Naive B cell (primary cell): ENCODE results near the gene SIGLEC7. TPM values are rescaled to one million over a fixed set of nuclear protein-coding genes. Genes with fewer than 3 reads are reported as not detected.

Source experiments
- ATAC-seq, 2 donors: fragments of 150-1000 bp; cut with Tn5 transposase; 2 replicates each; pipeline ENCODE4 v1.10.0; 2021; ENCODE audit warnings: low read depth in 2 of 2, mild to moderate bottlenecking in 2 of 2, moderate library complexity in 2 of 2
- DNase-seq: peaks from one replicate; pipeline ENCODE4 v3.0.0; 2022
- H3K27ac Mint-ChIP-seq, 6 donors: one replicate each; pipeline ENCODE4 v1.8.0; 2020 to 2022; ENCODE audit warnings: mild to moderate bottlenecking in 6 of 6, mixed read lengths in 6 of 6, moderate library complexity in 5 of 6, inconsistent platforms in 2 of 6
- H3K27me3 Mint-ChIP-seq, 3 donors: one replicate each; pipeline ENCODE4 v1.8.0; 2021 to 2022; ENCODE audit warnings: mixed read lengths in 3 of 3, mild to moderate bottlenecking in 1 of 3
- H3K36me3 Mint-ChIP-seq, 2 donors: one replicate each; pipeline ENCODE4 v1.8.0; 2020 to 2022; ENCODE audit warnings: mixed read lengths in 2 of 2, inconsistent platforms in 1 of 2, mild to moderate bottlenecking in 1 of 2
- H3K4me1 Mint-ChIP-seq, 3 donors: one replicate each; pipeline ENCODE4 v1.8.0; 2020 to 2022; ENCODE audit warnings: mixed read lengths in 3 of 3, inconsistent platforms in 1 of 3, mild to moderate bottlenecking in 1 of 3, moderate library complexity in 1 of 3
- H3K4me3 Mint-ChIP-seq, 8 donors: one replicate each; pipeline ENCODE4 v1.8.0; 2020 to 2022; ENCODE audit warnings: mild to moderate bottlenecking in 8 of 8, mixed read lengths in 8 of 8, moderate library complexity in 8 of 8, inconsistent platforms in 2 of 8
- H3K9me3 Mint-ChIP-seq, 7 donors: one replicate each; pipeline ENCODE4 v1.8.0; 2020 to 2022; ENCODE audit warnings: mixed read lengths in 7 of 7, mild to moderate bottlenecking in 5 of 7, inconsistent platforms in 2 of 7, moderate library complexity in 1 of 7
- polyA plus RNA-seq, 6 donors: library from polyadenylated mRNA; unstranded; fragments of 300-500 nt; fragmentation: Illumina TruSeq; gene quantifications; one replicate each; pipeline ENCODE4 v1.2.3, GENCODE V29; 2021; ENCODE audit warnings: low read depth in 6 of 6

The SIGLEC7 gene
- polyA plus RNA-seq, 6 donors from 2014 or later = 0.22 to 0.32 (median 0.23) TPM; not detected in 3

DNA sequence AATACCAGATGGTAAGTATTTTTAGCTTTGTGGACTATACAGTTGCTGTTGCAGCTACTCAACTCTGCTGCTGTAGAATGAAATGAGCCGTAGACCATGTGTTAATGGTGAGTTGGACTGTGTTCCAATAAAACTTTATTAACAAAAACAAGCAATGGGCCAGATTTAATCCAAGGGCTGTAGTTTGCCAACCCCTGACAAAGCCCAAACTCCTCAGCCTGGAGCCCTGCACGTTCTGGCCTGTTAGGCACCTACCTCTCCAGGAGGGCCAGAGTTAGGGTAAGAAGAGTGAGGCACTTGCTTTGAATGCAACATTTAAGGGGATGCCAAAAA lies 46.1 kb downstream of the SIGLEC7 start:
- peak overlapping the region in 1 of 6 donors; percentile 75 for H3K27ac Mint-ChIP-seq
- peaks cover 0 to 8% (median 5%) of the 10 kb centered on the region in 3 donors for H3K4me1 Mint-ChIP-seq
- DNase-seq (no peak), ATAC-seq (no peak)
- H3K36me3 Mint-ChIP-seq = peaks cover 0 to 9% of the 10 kb centered on the region in 2 donors
- no peak overlapping the region for H3K4me3 Mint-ChIP-seq
- peaks cover 10 to 45% (median 22%) of the 10 kb centered on the region in 3 donors for H3K27me3 Mint-ChIP-seq
- H3K9me3 Mint-ChIP-seq = no peaks in the 10 kb centered on the region

DNA sequence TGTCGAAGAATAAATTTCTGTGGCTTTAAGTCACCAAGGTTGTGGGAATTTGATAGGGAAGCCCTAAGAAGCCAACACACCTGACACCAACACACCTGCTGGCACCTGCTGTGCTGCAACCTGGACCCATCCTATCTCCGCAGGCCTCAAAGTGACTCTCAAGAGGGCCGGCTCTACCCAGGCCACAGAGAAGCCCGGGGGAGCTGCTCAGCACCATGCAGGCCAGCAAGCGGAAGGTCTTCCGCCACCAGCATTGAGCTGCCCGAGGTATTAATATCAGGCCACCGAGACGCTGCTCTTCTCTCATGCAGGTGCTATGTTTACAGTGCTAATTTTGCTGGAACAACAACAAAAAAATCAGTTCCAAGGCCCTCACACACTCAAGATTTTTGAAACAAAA lies 50.6 kb downstream of the SIGLEC7 start:
- Mint-ChIP-seq H3K27ac (no peak overlapping the region), H3K4me3 (no peak overlapping the region), H3K27me3 (peaks cover 0 to 17% (median 7%) of the 10 kb centered on the region in 3 donors), H3K9me3 (no peaks in the 10 kb centered on the region), H3K36me3 (no peaks in the 10 kb centered on the region), H3K4me1 (no peaks in the 10 kb centered on the region)
- ATAC-seq = no peak
- DNase-seq = no peak

DNA sequence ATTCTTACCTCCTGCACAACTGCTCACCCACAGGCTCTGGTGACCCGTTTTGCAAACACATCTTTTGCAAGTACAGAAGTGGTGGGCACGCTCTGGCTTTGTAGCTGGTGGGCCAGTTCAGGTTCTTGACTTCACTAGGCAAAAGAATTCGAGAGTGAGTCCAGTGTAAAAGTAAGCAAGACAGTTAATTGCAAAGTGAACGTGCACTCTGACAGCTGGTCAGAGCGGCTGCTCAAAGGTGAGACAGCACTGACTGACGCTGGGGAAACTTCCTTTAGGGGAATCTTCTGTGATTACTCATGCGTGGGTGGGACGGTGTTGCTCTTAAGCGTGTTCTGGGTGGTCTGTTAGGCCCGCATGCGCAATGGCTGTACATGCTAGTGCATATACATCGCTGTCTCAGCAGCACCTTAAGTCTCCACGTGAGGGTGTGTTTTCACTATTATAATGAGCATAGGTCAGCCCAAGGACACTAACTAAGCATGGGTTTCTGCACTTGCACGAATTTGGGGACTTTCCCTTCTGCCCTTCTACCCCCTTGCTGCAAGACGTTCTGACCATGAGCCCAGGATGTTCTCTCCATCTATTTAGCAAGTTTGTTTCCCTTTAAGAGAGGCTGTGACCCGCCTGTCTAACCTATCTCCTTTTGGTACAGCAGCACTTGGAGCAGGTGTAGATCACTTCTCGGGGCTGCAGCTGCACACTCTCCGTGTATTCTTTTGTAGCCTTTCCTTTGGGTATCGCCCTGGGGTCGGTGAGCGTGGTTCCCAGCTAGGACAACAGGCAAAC lies 52.6 kb downstream of the SIGLEC7 start:
- H3K4me3 Mint-ChIP-seq = no peak overlapping the region
- no peak for DNase-seq
- H3K27ac Mint-ChIP-seq = no peak overlapping the region

DNA sequence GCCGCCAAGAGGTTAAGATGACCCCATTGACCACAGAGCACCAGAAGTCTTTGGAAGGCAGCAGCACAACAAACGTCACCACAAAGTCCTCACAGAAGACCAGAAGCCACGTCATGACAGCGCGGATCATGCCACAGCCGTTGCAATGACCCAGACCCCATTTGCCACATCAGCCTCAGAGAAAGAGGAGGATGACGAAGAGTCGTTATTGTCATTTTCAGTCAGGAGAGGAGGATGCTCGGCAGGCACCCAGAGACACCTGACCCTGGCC lies 53.1 kb downstream of the SIGLEC7 start:
- H3K4me1 Mint-ChIP-seq = no peaks in the 10 kb centered on the region
- no peaks in the 10 kb centered on the region for H3K9me3 Mint-ChIP-seq
- H3K36me3 Mint-ChIP-seq = no peaks in the 10 kb centered on the region
- H3K27me3 Mint-ChIP-seq = peaks cover 10 to 23% (median 11%) of the 10 kb centered on the region in 3 donors
- no peak overlapping the region for H3K4me3 Mint-ChIP-seq
- no peak for DNase-seq
- no peak for ATAC-seq
- no peak overlapping the region for H3K27ac Mint-ChIP-seq

More for the DNA sequence above, 52.6 kb downstream of the SIGLEC7 start:
- H3K27me3 Mint-ChIP-seq = peaks cover 4 to 17% (median 11%) of the 10 kb centered on the region in 3 donors
- no peaks in the 10 kb centered on the region for H3K9me3 Mint-ChIP-seq
- H3K36me3 Mint-ChIP-seq = no peaks in the 10 kb centered on the region
- ATAC-seq = peak; percentile 86 to 92
- no peaks in the 10 kb centered on the region for H3K4me1 Mint-ChIP-seq

DNA sequence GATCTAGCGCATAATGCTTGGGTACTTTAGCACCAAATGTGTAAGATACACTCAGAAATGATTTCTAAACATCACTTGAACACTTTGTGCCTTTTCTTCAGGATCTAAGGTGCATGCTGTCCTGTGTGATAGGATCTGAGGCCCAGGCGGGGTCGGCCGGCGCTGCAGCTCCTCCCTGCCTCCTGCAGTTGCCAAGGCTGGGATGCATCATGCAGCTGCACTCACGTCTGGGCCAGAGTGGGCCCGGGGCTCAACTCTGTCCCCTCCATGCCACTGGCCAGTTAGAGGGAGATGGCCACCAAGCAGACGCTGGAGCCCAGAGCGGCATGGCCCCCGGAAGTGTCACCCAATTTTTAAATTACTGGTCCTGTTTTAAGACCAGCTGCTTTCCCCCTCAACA lies 53.5 kb downstream of the SIGLEC7 start:
- Mint-ChIP-seq H3K27ac (no peak overlapping the region), H3K4me3 (no peak overlapping the region)

DNA sequence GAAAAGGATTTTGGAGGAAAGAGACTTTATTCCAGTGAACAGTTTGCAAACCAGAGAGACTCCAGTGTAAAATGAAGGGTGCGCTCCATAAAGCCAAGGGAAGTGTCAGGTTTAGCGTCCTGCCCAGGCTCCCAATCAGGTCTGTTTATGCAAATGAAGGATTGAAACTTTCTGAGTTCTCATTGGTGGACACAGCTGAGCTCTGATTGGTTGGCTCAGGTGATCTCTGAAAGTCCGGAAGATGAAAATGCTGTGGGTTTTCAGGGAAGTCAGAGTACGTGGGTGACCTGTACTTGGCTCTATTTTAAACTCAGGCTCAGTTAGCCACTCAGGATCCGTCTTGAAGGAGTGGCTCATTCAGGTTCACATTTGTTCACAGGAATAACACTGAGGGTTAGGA lies 54.1 kb downstream of the SIGLEC7 start:
- ATAC-seq (no peak), DNase-seq (no peak)
- Mint-ChIP-seq H3K27me3 (peaks cover 11 to 32% (median 19%) of the 10 kb centered on the region in 3 donors), H3K27ac (no peak overlapping the region), H3K4me3 (no peak overlapping the region), H3K36me3 (peaks cover 0 to 5% of the 10 kb centered on the region in 2 donors), H3K9me3 (no peaks in the 10 kb centered on the region), H3K4me1 (no peaks in the 10 kb centered on the region)

More for the DNA sequence above, 53.5 kb downstream of the SIGLEC7 start:
- no peak for DNase-seq
- ATAC-seq = no peak
- no peaks in the 10 kb centered on the region for H3K9me3 Mint-ChIP-seq
- H3K27me3 Mint-ChIP-seq = peaks cover 11 to 26% (median 13%) of the 10 kb centered on the region in 3 donors
- no peaks in the 10 kb centered on the region for H3K4me1 Mint-ChIP-seq
- peaks cover 0 to under 1% of the 10 kb centered on the region in 2 donors for H3K36me3 Mint-ChIP-seq

DNA sequence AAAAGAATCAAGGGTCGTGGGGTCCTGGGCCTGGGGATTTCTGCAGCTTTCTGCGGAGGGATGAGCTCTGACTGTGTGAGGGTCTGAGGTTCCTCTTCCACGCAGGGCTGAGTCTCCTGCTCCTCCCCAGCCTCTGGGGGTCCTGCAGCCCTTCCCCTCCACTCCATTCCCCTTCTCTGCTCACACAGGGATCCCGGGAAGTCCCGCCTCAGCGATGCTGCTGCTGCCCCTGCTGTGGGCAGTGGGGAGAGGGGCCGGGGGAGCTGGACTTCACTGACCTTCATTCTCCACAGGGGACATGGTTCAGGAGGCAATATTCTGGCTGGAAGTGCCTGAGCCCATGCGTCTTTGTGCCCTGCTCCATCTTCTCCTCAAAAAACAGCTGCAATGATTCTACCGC lies 56.5 kb downstream of the SIGLEC7 start:
- Mint-ChIP-seq H3K4me3 (no peak overlapping the region), H3K27me3 (peaks cover 11 to 32% (median 27%) of the 10 kb centered on the region in 3 donors), H3K36me3 (peaks cover 0 to 5% of the 10 kb centered on the region in 2 donors), H3K9me3 (no peaks in the 10 kb centered on the region), H3K27ac (no peak overlapping the region), H3K4me1 (no peaks in the 10 kb centered on the region)
- no peak for ATAC-seq
- DNase-seq = no peak

DNA sequence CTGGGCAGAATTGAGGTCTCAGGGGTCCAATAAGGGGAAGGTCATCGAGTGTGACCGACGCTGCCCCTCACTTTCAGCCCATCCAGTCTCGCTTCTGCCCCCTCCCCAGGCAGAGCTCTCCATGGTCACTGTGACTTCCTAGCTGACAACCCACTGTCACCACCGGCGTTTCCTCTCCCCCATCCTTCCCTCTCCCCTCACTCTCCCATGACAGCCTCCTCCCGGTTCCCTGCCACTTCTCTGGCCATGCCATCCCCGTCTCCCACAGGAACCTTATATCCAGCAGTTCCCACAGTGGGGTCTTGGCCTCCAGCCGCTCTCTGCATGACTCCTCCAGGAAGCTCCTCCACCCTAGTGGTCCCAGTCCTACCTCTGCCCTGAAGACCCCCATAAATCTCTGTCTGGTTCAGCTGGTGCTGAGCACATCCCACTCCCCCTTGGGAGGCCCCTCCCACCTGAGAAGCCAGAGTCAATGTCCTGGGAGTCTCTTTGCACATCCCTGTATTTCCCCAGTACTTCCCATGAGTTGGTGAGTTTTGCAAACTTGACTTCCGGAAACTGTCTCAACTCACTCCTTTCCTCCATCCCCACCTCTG lies 58.1 kb downstream of the SIGLEC7 start:
- Mint-ChIP-seq H3K9me3 (no peaks in the 10 kb centered on the region), H3K27ac (no peak overlapping the region), H3K27me3 (peaks cover 6 to 32% (median 27%) of the 10 kb centered on the region in 3 donors), H3K36me3 (peaks cover 0 to 5% of the 10 kb centered on the region in 2 donors), H3K4me3 (peak overlapping the region in 1 of 8 donors; percentile 66), H3K4me1 (no peaks in the 10 kb centered on the region)
- DNase-seq (no peak), ATAC-seq (no peak)

DNA sequence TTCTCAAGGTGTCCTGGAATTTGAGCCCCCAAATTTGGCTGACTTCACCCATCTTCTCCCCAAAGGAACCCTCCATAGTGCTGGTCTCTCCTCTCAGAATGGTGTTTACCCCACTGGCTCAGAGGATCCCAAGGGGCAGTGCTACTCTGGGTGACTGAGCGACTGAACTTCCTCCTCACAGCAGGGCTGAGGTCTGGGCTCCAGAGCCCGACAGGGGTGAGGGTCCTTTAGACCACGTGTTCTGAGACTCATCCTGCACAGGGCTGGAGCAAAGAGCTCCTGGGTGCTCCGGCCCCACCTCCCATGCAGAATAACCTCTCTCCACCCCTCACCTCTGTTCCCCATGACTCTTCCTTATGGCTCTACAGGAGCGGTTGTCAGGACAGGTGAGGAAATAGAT lies 59.6 kb downstream of the SIGLEC7 start:
- peaks cover 4 to 28% (median 26%) of the 10 kb centered on the region in 3 donors for H3K27me3 Mint-ChIP-seq
- H3K4me1 Mint-ChIP-seq = no peaks in the 10 kb centered on the region
- H3K36me3 Mint-ChIP-seq = peaks cover 0 to 5% of the 10 kb centered on the region in 2 donors
- H3K27ac Mint-ChIP-seq = no peak overlapping the region
- no peak for DNase-seq
- no peaks in the 10 kb centered on the region for H3K9me3 Mint-ChIP-seq
- ATAC-seq = no peak
- H3K4me3 Mint-ChIP-seq = no peak overlapping the region

Other genes with a start within 250 kb of the SIGLEC7 start
- under 1 TPM in 1 of 6 donors, not detected in 5; 0.56 TPM for gene KLK4, start 230.9 kb upstream of the SIGLEC7 start, polyA plus RNA-seq
- not detected for gene KLK5, start 189.3 kb upstream of the SIGLEC7 start, polyA plus RNA-seq
- gene KLK6, start 172.7 kb upstream of the SIGLEC7 start, polyA plus RNA-seq = not detected
- gene KLK7, start 158.4 kb upstream of the SIGLEC7 start, polyA plus RNA-seq = not detected
- gene KLK8, start 140.7 kb upstream of the SIGLEC7 start, polyA plus RNA-seq = not detected
- not detected for gene KLK10, start 122.6 kb upstream of the SIGLEC7 start, polyA plus RNA-seq
- not detected for gene KLK11, start 115.7 kb upstream of the SIGLEC7 start, polyA plus RNA-seq
- not detected for gene KLK12, start 107.3 kb upstream of the SIGLEC7 start, polyA plus RNA-seq
- gene KLK13, start 77.2 kb upstream of the SIGLEC7 start, polyA plus RNA-seq = not detected
- under 1 TPM in 1 of 6 donors, not detected in 5; 0.49 TPM for gene KLK14, start 59.4 kb upstream of the SIGLEC7 start, polyA plus RNA-seq
- gene CTU1, start 33.9 kb upstream of the SIGLEC7 start, polyA plus RNA-seq = 1 to 10 TPM; 1.8 to 5.6 (median 4.2) TPM
- gene SIGLEC9, start 17.4 kb upstream of the SIGLEC7 start, polyA plus RNA-seq = 1 to 10 TPM in 1 of 6 donors, under 1 TPM in 1, not detected in 4; 0.25 to 1.3 TPM
- gene CD33, start 82.8 kb downstream of the SIGLEC7 start, polyA plus RNA-seq = 1 to 10 TPM in 1 of 6 donors, under 1 TPM in 3, not detected in 2; 0.60 to 3.6 (median 0.85) TPM
- gene SIGLECL1, start 108.8 kb downstream of the SIGLEC7 start, polyA plus RNA-seq = not detected
- gene IGLON5, start 169.3 kb downstream of the SIGLEC7 start, polyA plus RNA-seq = not detected
- 1 to 10 TPM in 2 of 6 donors, under 1 TPM in 3, not detected in 1; 0.40 to 1.3 (median 0.84) TPM for gene VSIG10L, start 199.8 kb downstream of the SIGLEC7 start, polyA plus RNA-seq
- 100 to 1,000 TPM in 3 of 6 donors, 10 to 100 TPM in 3; 72.7 to 167 (median 101) TPM for gene ETFB, start 224.1 kb downstream of the SIGLEC7 start, polyA plus RNA-seq
- gene CLDND2, start 226.7 kb downstream of the SIGLEC7 start, polyA plus RNA-seq = 1 to 10 TPM in 1 of 6 donors, under 1 TPM in 1, not detected in 4; 0.46 to 1.2 TPM
- 10 to 100 TPM in 1 of 6 donors, 1 to 10 TPM in 5; 4.3 to 12.6 (median 7.2) TPM for gene NKG7, start 230.4 kb downstream of the SIGLEC7 start, polyA plus RNA-seq
- gene LIM2, start 245.7 kb downstream of the SIGLEC7 start, polyA plus RNA-seq = under 1 TPM in 1 of 6 donors, not detected in 5; 0.34 TPM
- gene C19orf84, start 248.3 kb downstream of the SIGLEC7 start, polyA plus RNA-seq = not detected